ENCODE measurements around the gene MAPKAP1.

Gene MAPKAP1

GRCh38 chr9:125629446-125629845 lies 77.6 kb downstream of the MAPKAP1 start:
- Mint-ChIP-seq H3K36me3 (ENCODE audit: insufficient read depth) (peaks cover 1% of the 10 kb centered on the region), H3K4me3 (no peak overlapping the region), H3K27ac (ENCODE audit: low read depth) (no peak overlapping the region), H3K9me3 (no peaks in the 10 kb centered on the region), H3K4me1 (peaks cover 37% of the 10 kb centered on the region), H3K27me3 (no peaks in the 10 kb centered on the region)
- DNase-seq (ENCODE audit: low spot score in 2 of 2) (no peak), ATAC-seq (replicated peaks; ENCODE audit: extremely low read depth, poor library complexity, severe bottlenecking) (no peak)

GRCh38 chr9:125626187-125626586 lies 80.8 kb downstream of the MAPKAP1 start:
- no peaks in the 10 kb centered on the region for H3K9me3 Mint-ChIP-seq
- no peak overlapping the region for H3K27ac Mint-ChIP-seq (ENCODE audit: low read depth)
- no peak for ATAC-seq (replicated peaks; ENCODE audit: extremely low read depth, poor library complexity, severe bottlenecking)
- H3K27me3 Mint-ChIP-seq, result no peaks in the 10 kb centered on the region
- H3K36me3 Mint-ChIP-seq (ENCODE audit: insufficient read depth), result no peaks in the 10 kb centered on the region
- no peak for DNase-seq (ENCODE audit: low spot score in 2 of 2)
- H3K4me3 Mint-ChIP-seq, result no peak overlapping the region
- peaks cover 21% of the 10 kb centered on the region for H3K4me1 Mint-ChIP-seq

GRCh38 chr9:125621170-125621569 lies 85.8 kb downstream of the MAPKAP1 start:
- DNase-seq (ENCODE audit: low spot score in 2 of 2) (no peak), ATAC-seq (replicated peaks; ENCODE audit: extremely low read depth, poor library complexity, severe bottlenecking) (no peak)
- Mint-ChIP-seq H3K36me3 (ENCODE audit: insufficient read depth) (no peaks in the 10 kb centered on the region), H3K27me3 (no peaks in the 10 kb centered on the region), H3K27ac (ENCODE audit: low read depth) (no peak overlapping the region), H3K4me1 (peaks cover 19% of the 10 kb centered on the region), H3K9me3 (no peaks in the 10 kb centered on the region), H3K4me3 (no peak overlapping the region)

GRCh38 chr9:125620216-125620615 lies 86.8 kb downstream of the MAPKAP1 start:
- no peaks in the 10 kb centered on the region for H3K27me3 Mint-ChIP-seq
- no peak overlapping the region for H3K4me3 Mint-ChIP-seq
- peaks cover 25% of the 10 kb centered on the region for H3K4me1 Mint-ChIP-seq
- no peak for ATAC-seq (replicated peaks; ENCODE audit: extremely low read depth, poor library complexity, severe bottlenecking)
- no peaks in the 10 kb centered on the region for H3K36me3 Mint-ChIP-seq (ENCODE audit: insufficient read depth)
- H3K9me3 Mint-ChIP-seq, result no peaks in the 10 kb centered on the region
- no peak for DNase-seq (ENCODE audit: low spot score in 2 of 2)
- no peak overlapping the region for H3K27ac Mint-ChIP-seq (ENCODE audit: low read depth)

- H3K4me1 Mint-ChIP-seq, result peaks cover 38% of the 10 kb centered on the region
- H3K36me3 Mint-ChIP-seq (ENCODE audit: insufficient read depth), result no peaks in the 10 kb centered on the region
- no peak for DNase-seq (ENCODE audit: low spot score in 2 of 2)
- no peak overlapping the region for H3K27ac Mint-ChIP-seq (ENCODE audit: low read depth)
- H3K27me3 Mint-ChIP-seq, result no peaks in the 10 kb centered on the region
- H3K9me3 Mint-ChIP-seq, result no peaks in the 10 kb centered on the region
- ATAC-seq (replicated peaks; ENCODE audit: extremely low read depth, poor library complexity, severe bottlenecking), result no peak
- H3K4me3 Mint-ChIP-seq, result no peak overlapping the region
Measured at GRCh38 chr9:125617087-125617486, 89.9 kb downstream of the MAPKAP1 start.

GRCh38 chr9:125613141-125613540 lies 93.9 kb downstream of the MAPKAP1 start:
- Mint-ChIP-seq H3K36me3 (ENCODE audit: insufficient read depth) (no peaks in the 10 kb centered on the region), H3K4me3 (no peak overlapping the region), H3K27me3 (no peaks in the 10 kb centered on the region), H3K4me1 (peaks cover 55% of the 10 kb centered on the region), H3K9me3 (no peaks in the 10 kb centered on the region), H3K27ac (ENCODE audit: low read depth) (no peak overlapping the region)
- no peak for ATAC-seq (replicated peaks; ENCODE audit: extremely low read depth, poor library complexity, severe bottlenecking)
- DNase-seq (ENCODE audit: low spot score in 2 of 2), result no peak

- no peaks in the 10 kb centered on the region for H3K9me3 Mint-ChIP-seq
- ATAC-seq (replicated peaks; ENCODE audit: extremely low read depth, poor library complexity, severe bottlenecking) (no peak), DNase-seq (ENCODE audit: low spot score in 2 of 2) (no peak)
- H3K4me1 Mint-ChIP-seq, result peaks cover 55% of the 10 kb centered on the region
- H3K27ac Mint-ChIP-seq (ENCODE audit: low read depth), result no peak overlapping the region
- H3K4me3 Mint-ChIP-seq, result no peak overlapping the region
- H3K27me3 Mint-ChIP-seq, result no peaks in the 10 kb centered on the region
- no peaks in the 10 kb centered on the region for H3K36me3 Mint-ChIP-seq (ENCODE audit: insufficient read depth)
Measured at GRCh38 chr9:125612616-125613015, 94.4 kb downstream of the MAPKAP1 start.

GRCh38 chr9:125611121-125611765 lies 95.8 kb downstream of the MAPKAP1 start:
- DNase-seq (ENCODE audit: low spot score in 2 of 2) (no peak), ATAC-seq (replicated peaks; ENCODE audit: extremely low read depth, poor library complexity, severe bottlenecking) (no peak)
- no peaks in the 10 kb centered on the region for H3K36me3 Mint-ChIP-seq (ENCODE audit: insufficient read depth)
- no peak overlapping the region for H3K27ac Mint-ChIP-seq (ENCODE audit: low read depth)
- no peak overlapping the region for H3K4me3 Mint-ChIP-seq
- H3K4me1 Mint-ChIP-seq, result peaks cover 61% of the 10 kb centered on the region
- no peaks in the 10 kb centered on the region for H3K27me3 Mint-ChIP-seq
- no peaks in the 10 kb centered on the region for H3K9me3 Mint-ChIP-seq

- H3K27me3 Mint-ChIP-seq, result no peaks in the 10 kb centered on the region
- H3K9me3 Mint-ChIP-seq, result no peaks in the 10 kb centered on the region
- H3K4me1 Mint-ChIP-seq, result peaks cover 59% of the 10 kb centered on the region
- H3K4me3 Mint-ChIP-seq, result no peak overlapping the region
- ATAC-seq (replicated peaks; ENCODE audit: extremely low read depth, poor library complexity, severe bottlenecking) (no peak), DNase-seq (ENCODE audit: low spot score in 2 of 2) (no peak)
- H3K27ac Mint-ChIP-seq (ENCODE audit: low read depth), result peak overlapping the region; percentile 4
- no peaks in the 10 kb centered on the region for H3K36me3 Mint-ChIP-seq (ENCODE audit: insufficient read depth)
Measured at GRCh38 chr9:125609744-125610143, 97.3 kb downstream of the MAPKAP1 start.

GRCh38 chr9:125608489-125609224 lies 98.4 kb downstream of the MAPKAP1 start:
- Mint-ChIP-seq H3K27ac (ENCODE audit: low read depth) (no peak overlapping the region), H3K4me1 (peaks cover 58% of the 10 kb centered on the region), H3K9me3 (no peaks in the 10 kb centered on the region), H3K36me3 (ENCODE audit: insufficient read depth) (no peaks in the 10 kb centered on the region), H3K27me3 (no peaks in the 10 kb centered on the region), H3K4me3 (no peak overlapping the region)
- DNase-seq (ENCODE audit: low spot score in 2 of 2) (no peak), ATAC-seq (replicated peaks; ENCODE audit: extremely low read depth, poor library complexity, severe bottlenecking) (no peak)

- Mint-ChIP-seq H3K36me3 (ENCODE audit: insufficient read depth) (peaks cover 7% of the 10 kb centered on the region), H3K27ac (ENCODE audit: low read depth) (no peak overlapping the region), H3K27me3 (no peaks in the 10 kb centered on the region), H3K4me3 (no peak overlapping the region), H3K4me1 (peaks cover 29% of the 10 kb centered on the region), H3K9me3 (no peaks in the 10 kb centered on the region)
- no peak for ATAC-seq (replicated peaks; ENCODE audit: extremely low read depth, poor library complexity, severe bottlenecking)
- DNase-seq (ENCODE audit: low spot score in 2 of 2), result no peak
Measured at GRCh38 chr9:125604196-125604595, 102.8 kb downstream of the MAPKAP1 start.

GRCh38 chr9:125603478-125604021 lies 103.5 kb downstream of the MAPKAP1 start:
- H3K4me3 Mint-ChIP-seq, result no peak overlapping the region
- H3K4me1 Mint-ChIP-seq, result peaks cover 24% of the 10 kb centered on the region
- H3K27me3 Mint-ChIP-seq, result no peaks in the 10 kb centered on the region
- ATAC-seq (replicated peaks; ENCODE audit: extremely low read depth, poor library complexity, severe bottlenecking), result no peak
- no peak for DNase-seq (ENCODE audit: low spot score in 2 of 2)
- no peaks in the 10 kb centered on the region for H3K9me3 Mint-ChIP-seq
- peaks cover 7% of the 10 kb centered on the region for H3K36me3 Mint-ChIP-seq (ENCODE audit: insufficient read depth)
- no peak overlapping the region for H3K27ac Mint-ChIP-seq (ENCODE audit: low read depth)

- H3K27me3 Mint-ChIP-seq, result no peaks in the 10 kb centered on the region
- DNase-seq (ENCODE audit: low spot score in 2 of 2), result no peak
- no peak overlapping the region for H3K4me3 Mint-ChIP-seq
- H3K36me3 Mint-ChIP-seq (ENCODE audit: insufficient read depth), result peaks cover 7% of the 10 kb centered on the region
- ATAC-seq (replicated peaks; ENCODE audit: extremely low read depth, poor library complexity, severe bottlenecking), result no peak
- no peaks in the 10 kb centered on the region for H3K9me3 Mint-ChIP-seq
- peaks cover 21% of the 10 kb centered on the region for H3K4me1 Mint-ChIP-seq
- H3K27ac Mint-ChIP-seq (ENCODE audit: low read depth), result no peak overlapping the region
Measured at GRCh38 chr9:125601961-125602360, 105.0 kb downstream of the MAPKAP1 start.

All from central memory CD8-positive, alpha-beta T cell (primary cell).